ENCODE results near the gene SEMA6A. TPM values are rescaled to one million over a fixed set of nuclear protein-coding genes. Genes with fewer than 3 reads are reported as not detected.

SEMA6A gene
- total and polyA plus RNA-seq, 9 of the 15 experiments (the other 6 are each of a cell fraction or from before 2014, with no cell fraction given), result 0.04 to 0.42 (median 0.18) TPM; not detected in 5

DNA sequence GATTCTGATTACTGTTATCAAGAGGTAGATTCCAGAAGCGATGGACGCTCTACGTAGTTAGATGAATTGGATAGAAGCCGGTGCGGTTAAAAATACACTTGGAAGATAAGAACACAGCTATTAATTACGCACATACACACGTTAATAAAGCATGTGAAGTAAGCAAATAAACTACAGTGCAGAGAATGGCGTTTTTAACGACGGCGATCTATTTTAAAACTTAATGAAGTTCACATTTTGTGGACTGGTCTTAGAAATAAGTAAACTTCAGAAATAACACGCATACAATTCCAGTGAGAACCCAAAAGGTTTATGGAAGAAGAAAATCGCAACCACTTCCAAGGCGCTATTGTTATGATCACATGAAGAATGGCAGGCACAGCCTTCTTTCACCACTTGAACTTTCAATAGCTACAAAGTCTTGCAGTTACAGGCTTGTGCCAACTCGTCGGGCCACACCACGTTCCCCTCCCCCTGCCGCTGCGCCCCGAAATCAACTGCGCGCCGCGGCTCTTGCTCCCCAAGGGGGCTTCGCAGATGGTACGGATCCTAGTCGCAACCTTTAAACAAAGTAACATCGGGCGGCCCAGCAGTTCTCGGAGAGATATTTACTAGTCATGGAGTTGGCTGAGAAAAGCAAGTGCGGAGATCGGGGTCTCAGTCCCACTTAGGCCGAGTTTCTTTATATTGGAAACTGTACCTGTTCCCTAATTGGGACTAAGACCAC lies 866 bp upstream of the SEMA6A start:
- FAIRE-seq (no peak), DNase-seq (ENCODE audit: extremely low read depth in 1 of 4, low spot score in 3 of 4) (no peak), ATAC-seq (no peak)
- Histone ChIP-seq H2AFZ (ENCODE audit: low read depth, low read length) (no peak overlapping the region), H3K27ac (ENCODE audit: extremely low read depth, low read depth, low read length) (no peak overlapping the region), H3K9ac (ENCODE audit: insufficient read depth in 1 of 2, low read depth in 2 of 2, low read length in 2 of 2) (no peak overlapping the region), H3K4me1 (replicated peaks in 1 of 2; ENCODE audit: control insufficient read depth in 2 of 2, insufficient read depth in 2 of 2, low read length in 2 of 2) (peaks cover 0 to 14% of the 10 kb centered on the region in 2 experiments; a peak in 2 of 5 replicates), H3K9me3 (replicated peaks; ENCODE audit: control insufficient read depth, insufficient read depth, low read depth, low read length) (no peaks in the 10 kb centered on the region), H4K20me1 (replicated peaks; ENCODE audit: control insufficient read depth, insufficient read depth, low read length) (no peaks in the 10 kb centered on the region), H3K9me1 (ENCODE audit: control insufficient read depth, insufficient read depth, low read length) (no peaks in the 10 kb centered on the region), H3K4me3 (no peak overlapping the region), H3K36me3 (ENCODE audit: control insufficient read depth, insufficient read depth, low read length) (no peaks in the 10 kb centered on the region), H3K79me2 (ENCODE audit: control insufficient read depth, insufficient read depth, low read length) (no peaks in the 10 kb centered on the region), H3K27me3 (ENCODE audit: control insufficient read depth in 2 of 2, insufficient read depth in 2 of 2, low read length in 2 of 2) (peaks cover 5 to 23% of the 10 kb centered on the region in 2 experiments; a peak in 3 of 5 replicates), H3K4me2 (ENCODE audit: insufficient read depth, low read length) (no peak overlapping the region)
- WGBS (ENCODE audit: insufficient coverage, low coverage, missing lambda C conversion rate), result 49% methylated on average over 29 of the region's 33 CpGs
- intact Hi-C loops (cut with micrococcal nuclease) (loop anchor here (5.0 kb wide), 1 partner anchor 372 kb away; no protein-coding TSS in a partner anchor), in situ Hi-C loops (cut with MboI) (no loop called here)
- CTCF ChIA-PET (ENCODE audit: low intra/inter-chr PET ratio), result no interaction called here
- no TSS peak for BruUV-seq (replicated peaks)
- POLR2A ChIA-PET, result interaction anchor here (0.7 kb wide), 1 partner anchor 67 kb away, joined by 3 read pairs; no protein-coding TSS in a partner anchor
- no peak for TF ChIP-seq FOXM1 (IDR thresholded peaks at IDR 0.05; ENCODE audit: low read depth)
- TF ChIP-seq FOXM1 (CRISPR knock-in tag; IDR thresholded peaks at IDR 0.05; ENCODE audit: low read depth), result no peak
- TF ChIP-seq SIN3B (IDR thresholded peaks at IDR 0.05; ENCODE audit: low read depth), result no peak
- TF ChIP-seq GTF2E2 (tag; IDR thresholded peaks at IDR 0.05), result no peak
- TF ChIP-seq, protein P1, sequence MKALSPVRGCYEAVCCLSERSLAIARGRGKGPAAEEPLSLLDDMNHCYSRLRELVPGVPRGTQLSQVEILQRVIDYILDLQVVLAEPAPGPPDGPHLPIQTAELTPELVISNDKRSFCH (CRISPR knock-in tag; IDR thresholded peaks at IDR 0.05), result no peak
- TF ChIP-seq, protein P1 (tag; IDR thresholded peaks at IDR 0.05), result no peak
- no peak for TF ChIP-seq KLF6 (CRISPR knock-in tag; IDR thresholded peaks at IDR 0.05; ENCODE audit: borderline replicate concordance)
- no peak for TF ChIP-seq SRSF1 (IDR thresholded peaks at IDR 0.05; ENCODE audit: low read depth, low read length)
- no peak for TF ChIP-seq ZNF263 (CRISPR knock-in tag; IDR thresholded peaks at IDR 0.05; ENCODE audit: borderline replicate concordance)
- TF ChIP-seq, protein P2, sequence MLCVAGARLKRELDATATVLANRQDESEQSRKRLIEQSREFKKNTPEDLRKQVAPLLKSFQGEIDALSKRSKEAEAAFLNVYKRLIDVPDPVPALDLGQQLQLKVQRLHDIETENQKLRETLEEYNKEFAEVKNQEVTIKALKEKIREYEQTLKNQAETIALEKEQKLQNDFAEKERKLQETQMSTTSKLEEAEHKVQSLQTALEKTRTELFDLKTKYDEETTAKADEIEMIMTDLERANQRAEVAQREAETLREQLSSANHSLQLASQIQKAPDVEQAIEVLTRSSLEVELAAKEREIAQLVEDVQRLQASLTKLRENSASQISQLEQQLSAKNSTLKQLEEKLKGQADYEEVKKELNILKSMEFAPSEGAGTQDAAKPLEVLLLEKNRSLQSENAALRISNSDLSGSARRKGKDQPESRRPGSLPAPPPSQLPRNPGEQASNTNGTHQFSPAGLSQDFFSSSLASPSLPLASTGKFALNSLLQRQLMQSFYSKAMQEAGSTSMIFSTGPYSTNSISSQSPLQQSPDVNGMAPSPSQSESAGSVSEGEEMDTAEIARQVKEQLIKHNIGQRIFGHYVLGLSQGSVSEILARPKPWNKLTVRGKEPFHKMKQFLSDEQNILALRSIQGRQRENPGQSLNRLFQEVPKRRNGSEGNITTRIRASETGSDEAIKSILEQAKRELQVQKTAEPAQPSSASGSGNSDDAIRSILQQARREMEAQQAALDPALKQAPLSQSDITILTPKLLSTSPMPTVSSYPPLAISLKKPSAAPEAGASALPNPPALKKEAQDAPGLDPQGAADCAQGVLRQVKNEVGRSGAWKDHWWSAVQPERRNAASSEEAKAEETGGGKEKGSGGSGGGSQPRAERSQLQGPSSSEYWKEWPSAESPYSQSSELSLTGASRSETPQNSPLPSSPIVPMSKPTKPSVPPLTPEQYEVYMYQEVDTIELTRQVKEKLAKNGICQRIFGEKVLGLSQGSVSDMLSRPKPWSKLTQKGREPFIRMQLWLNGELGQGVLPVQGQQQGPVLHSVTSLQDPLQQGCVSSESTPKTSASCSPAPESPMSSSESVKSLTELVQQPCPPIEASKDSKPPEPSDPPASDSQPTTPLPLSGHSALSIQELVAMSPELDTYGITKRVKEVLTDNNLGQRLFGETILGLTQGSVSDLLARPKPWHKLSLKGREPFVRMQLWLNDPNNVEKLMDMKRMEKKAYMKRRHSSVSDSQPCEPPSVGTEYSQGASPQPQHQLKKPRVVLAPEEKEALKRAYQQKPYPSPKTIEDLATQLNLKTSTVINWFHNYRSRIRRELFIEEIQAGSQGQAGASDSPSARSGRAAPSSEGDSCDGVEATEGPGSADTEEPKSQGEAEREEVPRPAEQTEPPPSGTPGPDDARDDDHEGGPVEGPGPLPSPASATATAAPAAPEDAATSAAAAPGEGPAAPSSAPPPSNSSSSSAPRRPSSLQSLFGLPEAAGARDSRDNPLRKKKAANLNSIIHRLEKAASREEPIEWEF (CRISPR knock-in tag; IDR thresholded peaks at IDR 0.05), result no peak
- TF ChIP-seq ZNF165 (CRISPR knock-in tag; IDR thresholded peaks at IDR 0.05; ENCODE audit: borderline replicate concordance), result no peak
- TF ChIP-seq SPI1 (IDR thresholded peaks at IDR 0.05; ENCODE audit: borderline replicate concordance, low read depth, low read length), result no peak
- TF ChIP-seq PHB2 (IDR thresholded peaks at IDR 0.05; ENCODE audit: low read depth), result no peak
- TF ChIP-seq CBFA2T2 (conservative IDR thresholded peaks at IDR 0.05), result no peak
- TF ChIP-seq, protein P3, sequence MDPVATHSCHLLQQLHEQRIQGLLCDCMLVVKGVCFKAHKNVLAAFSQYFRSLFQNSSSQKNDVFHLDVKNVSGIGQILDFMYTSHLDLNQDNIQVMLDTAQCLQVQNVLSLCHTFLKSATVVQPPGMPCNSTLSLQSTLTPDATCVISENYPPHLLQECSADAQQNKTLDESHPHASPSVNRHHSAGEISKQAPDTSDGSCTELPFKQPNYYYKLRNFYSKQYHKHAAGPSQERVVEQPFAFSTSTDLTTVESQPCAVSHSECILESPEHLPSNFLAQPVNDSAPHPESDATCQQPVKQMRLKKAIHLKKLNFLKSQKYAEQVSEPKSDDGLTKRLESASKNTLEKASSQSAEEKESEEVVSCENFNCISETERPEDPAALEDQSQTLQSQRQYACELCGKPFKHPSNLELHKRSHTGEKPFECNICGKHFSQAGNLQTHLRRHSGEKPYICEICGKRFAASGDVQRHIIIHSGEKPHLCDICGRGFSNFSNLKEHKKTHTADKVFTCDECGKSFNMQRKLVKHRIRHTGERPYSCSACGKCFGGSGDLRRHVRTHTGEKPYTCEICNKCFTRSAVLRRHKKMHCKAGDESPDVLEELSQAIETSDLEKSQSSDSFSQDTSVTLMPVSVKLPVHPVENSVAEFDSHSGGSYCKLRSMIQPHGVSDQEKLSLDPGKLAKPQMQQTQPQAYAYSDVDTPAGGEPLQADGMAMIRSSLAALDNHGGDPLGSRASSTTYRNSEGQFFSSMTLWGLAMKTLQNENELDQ (CRISPR knock-in tag; IDR thresholded peaks at IDR 0.05; ENCODE audit: borderline replicate concordance), result no peak

All from K562 (cell line).